ENCODE data around the gene HSPA1L.

Gene HSPA1L

DNA sequence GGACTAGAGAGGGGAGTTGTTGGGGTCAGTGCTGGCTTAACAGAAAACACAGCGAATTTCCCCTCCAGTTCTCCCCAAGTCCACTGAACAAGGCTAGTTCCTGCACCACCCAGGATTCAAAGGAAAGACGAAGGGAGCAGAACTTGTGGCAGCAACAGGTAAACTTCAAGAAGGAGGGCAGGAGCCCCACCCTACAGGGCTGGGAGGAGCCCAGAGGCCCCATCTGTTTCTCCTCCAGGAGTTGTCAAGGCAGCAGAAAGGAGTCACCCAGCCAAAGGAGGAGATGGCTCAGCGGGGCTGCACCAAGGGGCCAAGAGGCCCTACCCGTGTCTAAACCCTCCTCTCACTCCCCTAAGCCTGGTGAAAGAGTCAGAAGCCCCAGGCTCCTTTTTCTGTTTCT lies 50.9 kb downstream of the HSPA1L start:
- H3K27me3 ChIP-seq (ENCODE audit: insufficient read depth, low read length, poor library complexity, severe bottlenecking): no peaks in the 10 kb centered on the region
- H4K20me1 ChIP-seq (ENCODE audit: insufficient read depth, low read length, poor library complexity, severe bottlenecking): no peaks in the 10 kb centered on the region
- no peak overlapping the region for H3K4me3 ChIP-seq (ENCODE audit: low read length, poor library complexity, severe bottlenecking)
- H3K36me3 ChIP-seq (ENCODE audit: insufficient read depth, low read length): no peaks in the 10 kb centered on the region
- peaks cover 6% of the 10 kb centered on the region for H3K4me1 ChIP-seq (ENCODE audit: insufficient read depth, low read length, poor library complexity, severe bottlenecking)
- H3K79me2 ChIP-seq (ENCODE audit: insufficient read depth, low read length): no peaks in the 10 kb centered on the region
- H2AFZ ChIP-seq (ENCODE audit: low read length): no peak overlapping the region
- TF ChIP-seq CTCF (conservative IDR thresholded peaks at IDR 0.05; ENCODE audit: low read length) (no peak), EZH2phosphoT487 (IDR thresholded peaks at IDR 0.05; ENCODE audit: borderline replicate concordance) (no peak)
- H3K9ac ChIP-seq (ENCODE audit: low read depth, low read length, poor library complexity, severe bottlenecking): no peak overlapping the region
- no peak overlapping the region for H3K4me2 ChIP-seq (ENCODE audit: low read depth, low read length, poor library complexity, severe bottlenecking)
- H3K9me2 ChIP-seq (replicated peaks; ENCODE audit: low read depth, low read length): no peaks in the 10 kb centered on the region
- no peaks in the 10 kb centered on the region for H3F3A ChIP-seq (ENCODE audit: low read depth)
- no peaks in the 10 kb centered on the region for H3K9me3 ChIP-seq (ENCODE audit: insufficient read depth, low read depth, low read length)

GRCh38 chr6:31763619-31763940 lies 51.5 kb downstream of the HSPA1L start:
- no peaks in the 10 kb centered on the region for H3K79me2 ChIP-seq (ENCODE audit: insufficient read depth, low read length)
- no peak overlapping the region for H3K4me3 ChIP-seq (ENCODE audit: low read length, poor library complexity, severe bottlenecking)
- no peak overlapping the region for H3K4me2 ChIP-seq (ENCODE audit: low read depth, low read length, poor library complexity, severe bottlenecking)
- no peaks in the 10 kb centered on the region for H3K9me2 ChIP-seq (replicated peaks; ENCODE audit: low read depth, low read length)
- H3F3A ChIP-seq (ENCODE audit: low read depth): no peaks in the 10 kb centered on the region
- no peak for TF ChIP-seq EZH2phosphoT487 (IDR thresholded peaks at IDR 0.05; ENCODE audit: borderline replicate concordance)
- TF ChIP-seq CTCF (conservative IDR thresholded peaks at IDR 0.05; ENCODE audit: low read length): no peak
- H3K36me3 ChIP-seq (ENCODE audit: insufficient read depth, low read length): no peaks in the 10 kb centered on the region
- H3K4me1 ChIP-seq (ENCODE audit: insufficient read depth, low read length, poor library complexity, severe bottlenecking): peaks cover 12% of the 10 kb centered on the region
- H3K27me3 ChIP-seq (ENCODE audit: insufficient read depth, low read length, poor library complexity, severe bottlenecking): no peaks in the 10 kb centered on the region
- no peaks in the 10 kb centered on the region for H4K20me1 ChIP-seq (ENCODE audit: insufficient read depth, low read length, poor library complexity, severe bottlenecking)
- no peaks in the 10 kb centered on the region for H3K9me3 ChIP-seq (ENCODE audit: insufficient read depth, low read depth, low read length)
- H2AFZ ChIP-seq (ENCODE audit: low read length): no peak overlapping the region
- no peak overlapping the region for H3K9ac ChIP-seq (ENCODE audit: low read depth, low read length, poor library complexity, severe bottlenecking)

DNA sequence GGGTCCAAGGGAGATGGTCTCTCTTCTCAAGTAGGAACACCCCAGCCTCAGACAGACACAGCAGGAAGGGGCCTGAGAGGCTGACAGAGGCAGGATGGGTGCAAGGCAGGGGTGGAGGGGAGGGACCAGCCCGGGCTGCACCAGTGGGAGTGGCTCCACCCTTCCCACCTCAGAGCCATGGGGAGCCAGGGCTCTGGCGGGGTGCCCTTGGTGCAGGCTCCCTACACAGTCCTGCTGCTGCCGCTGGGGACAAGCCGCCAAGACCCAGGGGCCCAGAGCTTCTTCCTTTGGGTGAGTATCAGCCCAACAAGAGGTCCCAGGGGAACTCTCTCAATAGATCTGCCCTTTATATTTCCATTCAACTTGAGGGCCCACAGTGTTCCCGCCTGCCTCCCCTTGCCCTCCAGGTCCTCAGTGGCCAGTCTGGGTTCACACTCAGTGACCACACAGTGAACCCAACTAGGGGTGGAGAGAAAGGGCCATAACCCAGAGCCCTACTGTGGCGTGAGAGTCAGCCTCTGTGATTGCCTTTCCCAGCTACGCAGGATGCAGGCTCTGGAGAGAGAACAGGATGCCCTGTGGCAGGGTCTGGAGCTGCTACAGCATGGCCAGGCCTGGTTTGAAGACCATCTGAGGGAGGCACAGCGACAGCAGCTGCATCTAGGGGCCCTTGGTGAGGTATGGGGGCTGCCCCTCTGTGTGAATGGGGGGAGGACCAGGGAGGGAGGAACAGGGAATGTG lies 52.0 kb downstream of the HSPA1L start:
- Histone ChIP-seq H3K27me3 (ENCODE audit: insufficient read depth, low read length, poor library complexity, severe bottlenecking) (no peaks in the 10 kb centered on the region), H4K20me1 (ENCODE audit: insufficient read depth, low read length, poor library complexity, severe bottlenecking) (no peaks in the 10 kb centered on the region), H3K36me3 (ENCODE audit: insufficient read depth, low read length) (no peaks in the 10 kb centered on the region; the same call in 1 of the 2 replicates), H2AFZ (ENCODE audit: low read length) (no peak overlapping the region), H3F3A (ENCODE audit: low read depth) (no peaks in the 10 kb centered on the region), H3K4me3 (ENCODE audit: low read length, poor library complexity, severe bottlenecking) (no peak overlapping the region), H3K9me2 (replicated peaks; ENCODE audit: low read depth, low read length) (no peaks in the 10 kb centered on the region), H3K4me1 (ENCODE audit: insufficient read depth, low read length, poor library complexity, severe bottlenecking) (peaks cover 12% of the 10 kb centered on the region), H3K4me2 (ENCODE audit: low read depth, low read length, poor library complexity, severe bottlenecking) (no peak overlapping the region), H3K9me3 (ENCODE audit: insufficient read depth, low read depth, low read length) (no peaks in the 10 kb centered on the region), H3K9ac (ENCODE audit: low read depth, low read length, poor library complexity, severe bottlenecking) (no peak overlapping the region), H3K79me2 (ENCODE audit: insufficient read depth, low read length) (no peaks in the 10 kb centered on the region)
- TF ChIP-seq EZH2phosphoT487 (IDR thresholded peaks at IDR 0.05; ENCODE audit: borderline replicate concordance) (no peak), CTCF (conservative IDR thresholded peaks at IDR 0.05; ENCODE audit: low read length) (no peak)
